Stomach (tissue), 4 donors: ENCODE data around the gene PPP4R3A.
"Not testable (repeated sequence)": the region's sequence is repeated elsewhere in the genome, so short reads cannot be mapped to it uniquely, and the experiment has no call there.

Source experiments
- EP300 ChIP-seq: sonication (generic); formaldehyde crosslinking; IDR thresholded peaks from one replicate; pipeline ENCODE4 v1.6.1; 2017; ENCODE audit warnings: antibody characterized with exemption
- POLR2A ChIP-seq, 4 donors: fragments of 450-650 bp; IDR thresholded peaks; one replicate each; pipeline ENCODE4 v1.6.1; 2016; ENCODE audit warnings: antibody characterized with exemption in 4 of 4, control low read depth in 2 of 4, mild to moderate bottlenecking in 1 of 4, moderate library complexity in 1 of 4
- POLR2AphosphoS5 ChIP-seq, 3 donors: sonication (generic); formaldehyde crosslinking; IDR thresholded peaks; one replicate each; pipeline ENCODE4 v1.6.1; 2016; ENCODE audit warnings: antibody characterized with exemption in 3 of 3
- TF ChIP-seq, protein P1 (sequence below), 7 experiments: fragments of 450-650 bp in 4 of 7; fragments of 200-600 bp in 3 of 7; sonication (generic) in 3 of 7; IDR thresholded peaks; one replicate each; pipeline ENCODE4 v1.5.1; 2016 to 2019; ENCODE audit warnings: antibody characterized with exemption in 7 of 7, control low read depth in 2 of 7, mild to moderate bottlenecking in 1 of 7

DNA sequence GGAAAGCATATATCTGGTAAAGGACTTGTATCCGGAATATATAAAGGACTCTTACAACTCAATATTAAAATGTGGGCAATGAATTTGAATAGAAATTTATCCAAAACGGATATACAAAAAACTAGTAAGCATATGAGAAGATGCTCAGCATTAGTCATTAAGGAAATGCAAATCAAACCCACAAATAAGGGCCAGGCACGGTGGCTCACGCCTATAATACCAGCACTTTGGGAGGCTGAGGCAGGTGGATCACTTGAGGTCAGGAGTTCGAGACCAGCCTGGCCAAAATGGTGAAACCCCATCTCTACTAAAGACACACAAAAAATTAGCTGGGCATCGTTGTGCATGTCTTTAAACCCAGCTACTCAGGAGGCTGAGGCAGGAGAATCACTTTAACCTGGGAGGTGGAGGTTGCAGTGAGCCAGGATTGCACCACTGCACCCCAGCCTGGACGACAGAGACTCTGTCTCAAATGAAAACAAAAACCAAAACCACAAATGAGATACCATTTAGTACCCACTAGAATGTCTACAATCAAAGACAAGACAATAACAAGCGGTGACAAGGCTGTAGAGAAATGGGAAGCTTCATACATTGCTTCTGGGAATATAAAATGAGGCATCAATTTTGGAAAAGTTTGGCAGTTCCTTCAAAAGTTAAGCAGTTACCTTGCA lies 15.6 kb downstream of the PPP4R3A start:
- TF ChIP-seq, protein P1, sequence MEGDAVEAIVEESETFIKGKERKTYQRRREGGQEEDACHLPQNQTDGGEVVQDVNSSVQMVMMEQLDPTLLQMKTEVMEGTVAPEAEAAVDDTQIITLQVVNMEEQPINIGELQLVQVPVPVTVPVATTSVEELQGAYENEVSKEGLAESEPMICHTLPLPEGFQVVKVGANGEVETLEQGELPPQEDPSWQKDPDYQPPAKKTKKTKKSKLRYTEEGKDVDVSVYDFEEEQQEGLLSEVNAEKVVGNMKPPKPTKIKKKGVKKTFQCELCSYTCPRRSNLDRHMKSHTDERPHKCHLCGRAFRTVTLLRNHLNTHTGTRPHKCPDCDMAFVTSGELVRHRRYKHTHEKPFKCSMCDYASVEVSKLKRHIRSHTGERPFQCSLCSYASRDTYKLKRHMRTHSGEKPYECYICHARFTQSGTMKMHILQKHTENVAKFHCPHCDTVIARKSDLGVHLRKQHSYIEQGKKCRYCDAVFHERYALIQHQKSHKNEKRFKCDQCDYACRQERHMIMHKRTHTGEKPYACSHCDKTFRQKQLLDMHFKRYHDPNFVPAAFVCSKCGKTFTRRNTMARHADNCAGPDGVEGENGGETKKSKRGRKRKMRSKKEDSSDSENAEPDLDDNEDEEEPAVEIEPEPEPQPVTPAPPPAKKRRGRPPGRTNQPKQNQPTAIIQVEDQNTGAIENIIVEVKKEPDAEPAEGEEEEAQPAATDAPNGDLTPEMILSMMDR (IDR thresholded peaks at IDR 0.05): not testable (repeated sequence)
- not testable (repeated sequence) for TF ChIP-seq POLR2A (IDR thresholded peaks at IDR 0.05); POLR2AphosphoS5 (IDR thresholded peaks at IDR 0.05); EP300
